GM23248 (cell line): ENCODE results near the gene PREX1. TPM values are rescaled to one million over a fixed set of nuclear protein-coding genes. Genes with fewer than 3 reads are reported as not detected.

Experiments used
- DNase-seq: peaks from one replicate; pipeline ENCODE4 v3.0.0-alpha.2; 2015
- H2AFZ ChIP-seq: fragments of 200-600 bp; sonication (generic); 2 replicates; pipeline ENCODE4 v1.6.1; 2016; ENCODE audit warnings: antibody characterized with exemption
- H3F3A ChIP-seq: fragments of 200-600 bp; sonication (generic); 2 replicates; pipeline ENCODE4 v1.6.1; 2016; ENCODE audit warnings: mild to moderate bottlenecking, antibody characterized with exemption, mixed run types; ENCODE audit not compliant: insufficient read depth
- H3K27ac ChIP-seq: fragments of 200-600 bp; sonication (generic); 2 replicates; pipeline ENCODE4 v1.5.1; 2016; ENCODE audit warnings: mild to moderate bottlenecking
- H3K27me3 ChIP-seq: fragments of 200-600 bp; sonication (generic); replicated peaks from 2 replicates; pipeline ENCODE4 v1.6.1; 2016; ENCODE audit warnings: mild to moderate bottlenecking; ENCODE audit not compliant: insufficient read depth
- H3K36me3 ChIP-seq: fragments of 200-600 bp; sonication (generic); 2 replicates; pipeline ENCODE4 v1.6.1; 2016; ENCODE audit warnings: low read depth, mild to moderate bottlenecking
- H3K4me1 ChIP-seq: fragments of 200-600 bp; sonication (generic); 2 replicates; pipeline ENCODE4 v1.6.1; 2016; ENCODE audit warnings: mild to moderate bottlenecking; ENCODE audit not compliant: insufficient read depth
- H3K4me2 ChIP-seq: fragments of 200-600 bp; sonication (generic); one replicate; pipeline ENCODE4 v1.6.1; 2016; ENCODE audit warnings: mild to moderate bottlenecking; ENCODE audit not compliant: unreplicated experiment
- H3K4me3 ChIP-seq: fragments of 200-600 bp; sonication (generic); 2 replicates; pipeline ENCODE4 v1.5.1; 2016; ENCODE audit warnings: mild to moderate bottlenecking
- H3K79me2 ChIP-seq: fragments of 200-600 bp; sonication (generic); 2 replicates; pipeline ENCODE4 v1.6.1; 2016; ENCODE audit warnings: mild to moderate bottlenecking; ENCODE audit not compliant: insufficient read depth
- H3K9ac ChIP-seq: fragments of 200-600 bp; sonication (generic); 2 replicates; pipeline ENCODE4 v1.6.1; 2016; ENCODE audit warnings: mild to moderate bottlenecking
- H3K9me2 ChIP-seq: fragments of 200-600 bp; sonication (generic); 2 replicates; pipeline ENCODE4 v1.6.1; 2016; ENCODE audit warnings: mixed run types, mild to moderate bottlenecking, moderate library complexity; ENCODE audit not compliant: insufficient read depth
- H3K9me3 ChIP-seq: fragments of 200-600 bp; sonication (generic); one replicate; pipeline ENCODE4 v1.6.1; 2017; ENCODE audit warnings: low read depth
- H4K20me1 ChIP-seq: fragments of 200-600 bp; sonication (generic); 2 replicates; pipeline ENCODE4 v1.6.0; 2016; ENCODE audit not compliant: insufficient read depth
- EZH2 ChIP-seq: fragments of 200-600 bp; sonication (generic); IDR thresholded peaks from 2 replicates; pipeline ENCODE4 v1.6.1; 2018; ENCODE audit warnings: antibody characterized with exemption, mild to moderate bottlenecking; ENCODE audit not compliant: insufficient read depth, poor library complexity, severe bottlenecking
- EZH2phosphoT487 ChIP-seq: fragments of 200-600 bp; sonication (generic); IDR thresholded peaks from 2 replicates; pipeline ENCODE4 v1.6.1; 2018; ENCODE audit warnings: antibody characterized with exemption, moderate library complexity, mild to moderate bottlenecking, low read depth; ENCODE audit not compliant: insufficient read depth
- WGBS, 2 experiments: methylation state at CpG; one replicate each; pipeline ENCODE4 v1.1.6; 2015 to 2017; ENCODE audit warnings: low lambda C conversion rate in 2 of 2, low coverage in 1 of 2; ENCODE audit errors: missing lambda C conversion rate in 2 of 2; 5-methylcytosine and 5-hydroxymethylcytosine counted together
- in situ Hi-C: fragments of 300-500 bp; cut with MboI; formaldehyde crosslinking; loops from 2 replicates; pipeline ENCODE4 v1.15.0; 2020
- polyA plus RNA-seq: library from polyadenylated mRNA; unstranded; fragments of >200 nt; fragmentation: Nextera tagmentation; extraction: Ambion mirVana; gene quantifications from 2 replicates; pipeline ENCODE4 v1.2.1, GENCODE V29; 2016
- total RNA-seq: library from RNA; depleted of rRNA; stranded (reverse); fragments of >200 nt; shearing (Covaris generic); gene quantifications from 2 replicates; pipeline ENCODE4 v1.2.3, GENCODE V29; 2014

PREX1 gene
- total and polyA plus RNA-seq, 2 experiments from 2014 or later: 0.13 to 0.65 TPM

- TF ChIP-seq EZH2phosphoT487 (no peak), EZH2 (no peak)
- no peak overlapping the region for H3K4me2 ChIP-seq
- no peaks in the 10 kb centered on the region for H3F3A ChIP-seq
- no peak for DNase-seq
- no peaks in the 10 kb centered on the region for H3K79me2 ChIP-seq
- no peaks in the 10 kb centered on the region for H3K9me3 ChIP-seq
- H3K4me3 ChIP-seq: no peak overlapping the region
- H3K36me3 ChIP-seq: no peaks in the 10 kb centered on the region
- H3K27me3 ChIP-seq: 0 out of 2 replicates have a peak, but pooled peaks cover 2% of the 10 kb centered on the region
- in situ Hi-C loops: no loop called here
- H3K27ac ChIP-seq: no peak overlapping the region
- no peak overlapping the region for H3K9ac ChIP-seq
- no peak overlapping the region for H2AFZ ChIP-seq
- WGBS, 2 experiments: 75 to 76% methylated on average over 10 of the region's 10 CpGs
- no peaks in the 10 kb centered on the region for H3K4me1 ChIP-seq
- no peaks in the 10 kb centered on the region for H3K9me2 ChIP-seq
- no peaks in the 10 kb centered on the region for H4K20me1 ChIP-seq
Observed at GRCh38 chr20:48808382-48809034, 19.3 kb downstream of the PREX1 start.

GRCh38 chr20:48807586-48808381, 20.0 kb downstream of the PREX1 start:
- no peak overlapping the region for H3K4me3 ChIP-seq
- H3K9me3 ChIP-seq: no peaks in the 10 kb centered on the region
- H2AFZ ChIP-seq: no peak overlapping the region
- no peaks in the 10 kb centered on the region for H3K79me2 ChIP-seq
- H3K27me3 ChIP-seq: 0 out of 2 replicates have a peak, but pooled peaks cover 2% of the 10 kb centered on the region
- no peaks in the 10 kb centered on the region for H3K36me3 ChIP-seq
- no peaks in the 10 kb centered on the region for H3K4me1 ChIP-seq
- no peaks in the 10 kb centered on the region for H3F3A ChIP-seq
- no peak overlapping the region for H3K4me2 ChIP-seq
- no peak for TF ChIP-seq EZH2
- TF ChIP-seq EZH2phosphoT487: no peak
- 75% methylated on average over 13 of the region's 13 CpGs for WGBS, 2 experiments
- H3K9me2 ChIP-seq: no peaks in the 10 kb centered on the region
- H3K9ac ChIP-seq: no peak overlapping the region
- no peak for DNase-seq
- H4K20me1 ChIP-seq: no peaks in the 10 kb centered on the region
- in situ Hi-C loops: no loop called here
- no peak overlapping the region for H3K27ac ChIP-seq

GRCh38 chr20:48807051-48807450, 20.7 kb downstream of the PREX1 start:
- H2AFZ ChIP-seq: no peak overlapping the region
- H3F3A ChIP-seq: no peaks in the 10 kb centered on the region
- H3K36me3 ChIP-seq: no peaks in the 10 kb centered on the region
- H3K4me1 ChIP-seq: no peaks in the 10 kb centered on the region
- no peaks in the 10 kb centered on the region for H3K9me3 ChIP-seq
- H3K27me3 ChIP-seq: 0 out of 2 replicates have a peak, but pooled peaks cover 2% of the 10 kb centered on the region
- no peak for TF ChIP-seq EZH2
- TF ChIP-seq EZH2phosphoT487: no peak
- no peaks in the 10 kb centered on the region for H4K20me1 ChIP-seq
- no peak overlapping the region for H3K9ac ChIP-seq
- no peak overlapping the region for H3K4me2 ChIP-seq
- H3K27ac ChIP-seq: no peak overlapping the region
- H3K9me2 ChIP-seq: no peaks in the 10 kb centered on the region
- 92 to 100% methylated on average over 1 of the region's 1 CpG for WGBS, 2 experiments
- DNase-seq: no peak
- in situ Hi-C loops: no loop called here
- no peaks in the 10 kb centered on the region for H3K79me2 ChIP-seq
- H3K4me3 ChIP-seq: no peak overlapping the region

- Histone ChIP-seq H4K20me1 (no peaks in the 10 kb centered on the region), H3K36me3 (no peaks in the 10 kb centered on the region), H3K27ac (no peak overlapping the region), H3K79me2 (no peaks in the 10 kb centered on the region), H3K9ac (no peak overlapping the region), H3K9me2 (no peaks in the 10 kb centered on the region), H3K4me2 (no peak overlapping the region), H3K4me1 (no peaks in the 10 kb centered on the region), H3F3A (no peaks in the 10 kb centered on the region), H3K4me3 (no peak overlapping the region), H3K27me3 (0 out of 2 replicates have a peak, but pooled peaks cover 2% of the 10 kb centered on the region), H3K9me3 (no peaks in the 10 kb centered on the region), H2AFZ (no peak overlapping the region)
- DNase-seq: no peak
- 60 to 64% methylated on average over 5 of the region's 5 CpGs for WGBS, 2 experiments
- TF ChIP-seq EZH2: no peak
- in situ Hi-C loops: no loop called here
Observed at GRCh38 chr20:48805716-48806115, 22.1 kb downstream of the PREX1 start.
